ENCODE data around the gene CD33.

CD33 gene

GRCh38 chr19:51186323-51186722 lies 38.6 kb upstream of the CD33 start:
- TF ChIP-seq CTCF (IDR thresholded peaks at IDR 0.05), result no peak

- TF ChIP-seq CTCF (IDR thresholded peaks at IDR 0.05), result no peak
Observed at GRCh38 chr19:51187395-51188226, 37.3 kb upstream of the CD33 start.

GRCh38 chr19:51188227-51188559 lies 36.7 kb upstream of the CD33 start:
- no peak for TF ChIP-seq CTCF (IDR thresholded peaks at IDR 0.05)

GRCh38 chr19:51192689-51193088 lies 32.2 kb upstream of the CD33 start:
- no peak for TF ChIP-seq CTCF (IDR thresholded peaks at IDR 0.05)

GRCh38 chr19:51194527-51195315 lies 30.2 kb upstream of the CD33 start:
- no peak; the same call in 1 of the 2 replicates for TF ChIP-seq CTCF (IDR thresholded peaks at IDR 0.05)

- TF ChIP-seq CTCF (IDR thresholded peaks at IDR 0.05), result no peak
Observed at GRCh38 chr19:51195316-51195586, 29.6 kb upstream of the CD33 start.

- no peak for TF ChIP-seq CTCF (IDR thresholded peaks at IDR 0.05)
Observed at GRCh38 chr19:51195616-51196015, 29.3 kb upstream of the CD33 start.

All from LNCAP (cell line).